ENCODE results near the gene ST7.

ST7 gene

GRCh38 chr7:116980354-116980753, 27.1 kb downstream of the ST7 start:
- no peak for DNase-seq

DNA sequence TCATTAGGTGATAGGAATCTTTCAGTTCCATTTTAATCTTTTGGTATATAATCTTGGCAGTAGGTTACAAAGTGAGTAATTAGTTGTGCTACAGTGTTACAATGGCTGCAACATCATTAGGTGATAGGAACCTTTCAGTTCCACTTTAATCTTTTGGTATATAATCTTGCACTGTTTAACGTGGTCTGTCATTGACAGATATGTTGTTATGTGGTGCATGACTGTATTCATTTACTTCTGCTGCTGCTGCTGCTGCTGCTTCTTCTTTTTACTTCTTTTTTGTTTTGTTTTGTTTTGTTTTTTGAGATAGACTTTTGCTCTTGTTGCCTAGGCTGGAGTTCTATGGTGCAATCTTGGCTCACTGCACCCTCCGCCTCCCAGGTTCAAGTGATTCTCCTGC, 28.6 kb downstream of the ST7 start:
- no peak for DNase-seq

DNA sequence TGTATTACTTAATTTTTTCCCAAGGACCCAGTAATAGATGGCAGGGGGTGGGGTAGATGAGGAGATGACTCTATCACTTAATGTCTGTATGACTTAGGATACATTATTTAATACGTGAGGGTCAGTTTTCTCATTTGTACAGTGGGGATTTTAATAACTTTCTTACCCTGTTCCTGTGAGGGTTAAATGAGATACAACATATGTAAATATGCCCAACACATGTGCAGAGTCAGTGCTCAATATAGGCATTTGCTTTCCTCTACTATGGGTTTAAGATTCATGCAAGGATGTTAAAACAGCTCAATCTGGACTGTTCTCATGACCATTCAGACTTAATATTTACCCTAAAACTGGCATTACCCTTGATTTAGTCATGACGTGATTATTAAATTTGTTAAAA, 31.2 kb downstream of the ST7 start:
- DNase-seq: no peak

GRCh38 chr7:116984917-116985316, 31.6 kb downstream of the ST7 start:
- no peak for DNase-seq

DNA sequence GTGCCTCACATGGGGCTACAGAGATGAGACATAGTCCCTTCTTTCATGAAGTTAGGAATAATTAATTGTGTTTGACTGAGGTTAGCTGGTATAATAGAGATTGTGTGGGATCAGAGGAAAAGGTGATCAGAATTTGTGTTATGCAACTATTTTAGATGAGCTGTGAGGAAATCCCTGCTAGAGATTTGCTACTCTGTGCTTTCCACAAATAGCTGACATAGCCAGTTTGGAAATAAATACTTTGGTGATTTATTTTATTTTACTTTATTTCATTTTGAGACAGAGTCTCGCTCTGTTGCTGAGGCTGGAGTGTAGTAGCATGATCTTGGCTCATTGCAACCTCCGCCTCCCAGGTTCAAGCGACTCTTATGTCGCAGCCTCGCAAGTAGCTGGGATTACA, 32.3 kb downstream of the ST7 start:
- DNase-seq: no peak

DNA sequence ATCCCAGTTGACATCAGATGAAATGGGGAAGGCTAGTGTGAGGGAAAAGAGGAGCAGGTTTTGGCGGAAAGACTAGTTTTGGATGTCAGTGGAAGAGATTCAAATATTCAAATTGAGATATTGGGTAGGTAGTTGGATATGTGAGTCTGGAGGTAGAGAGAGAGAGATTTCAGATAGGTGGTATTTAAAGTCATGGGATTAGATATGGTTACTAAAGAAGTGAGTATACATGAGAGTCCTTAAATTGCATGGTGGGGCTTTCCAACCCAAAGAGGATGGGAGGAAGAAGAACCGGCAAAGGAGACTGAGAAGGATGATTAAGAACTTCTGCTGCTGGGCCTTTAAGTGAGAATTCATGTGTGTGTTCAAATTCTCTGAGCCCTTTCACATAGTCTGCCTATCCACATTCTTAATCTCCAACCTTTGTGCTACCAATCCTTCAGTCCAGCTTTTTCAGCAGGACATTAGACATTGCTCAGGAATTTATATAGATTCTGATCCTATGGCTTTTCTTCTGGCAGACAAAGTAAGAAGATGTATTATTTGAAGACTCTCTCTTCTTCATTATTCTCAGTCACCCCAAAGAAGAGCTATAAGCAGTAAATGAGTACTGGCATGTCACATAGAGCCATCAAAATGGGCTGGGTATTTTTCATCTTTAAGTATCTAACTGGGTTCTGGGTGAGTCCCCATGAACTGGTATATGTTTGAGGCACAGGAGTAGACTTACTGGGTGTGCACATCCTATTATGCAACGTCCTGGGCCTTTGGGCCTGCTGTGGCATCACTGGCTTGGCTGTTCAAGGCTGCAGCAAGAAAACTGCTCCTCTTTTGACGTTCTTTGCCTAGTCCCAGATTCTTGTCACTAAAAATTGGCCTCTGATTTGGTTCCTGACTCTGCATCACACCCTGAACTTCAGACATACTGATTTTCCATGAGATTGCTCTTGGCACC, 33.6 kb downstream of the ST7 start:
- no peak for DNase-seq

GRCh38 chr7:116988363-116988989, 35.2 kb downstream of the ST7 start:
- no peak for DNase-seq

DNA sequence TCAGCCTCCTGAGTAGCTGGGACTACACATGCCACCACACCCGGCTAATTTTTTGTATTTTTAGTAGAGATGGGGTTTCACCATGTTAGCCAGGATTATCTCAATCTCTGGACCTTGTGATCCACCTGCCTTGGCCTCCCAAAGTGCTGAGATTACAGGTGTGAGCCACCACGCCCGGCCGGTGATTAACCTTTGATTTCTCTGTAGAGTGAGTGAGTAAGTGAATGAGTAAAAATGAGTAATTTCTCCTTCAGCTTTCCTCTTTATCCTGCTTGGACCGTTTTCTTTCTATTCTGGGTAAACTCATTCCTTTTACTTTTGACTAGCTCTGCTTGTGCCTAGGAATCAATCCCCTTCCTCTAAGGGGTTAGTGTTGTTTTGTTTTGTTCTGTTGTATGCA, 36.8 kb downstream of the ST7 start:
- DNase-seq: no peak

- DNase-seq: no peak
Measured at GRCh38 chr7:116991233-116991632, 37.9 kb downstream of the ST7 start.

- no peak for DNase-seq
Measured at GRCh38 chr7:116994611-116995010, 41.3 kb downstream of the ST7 start.

- DNase-seq: no peak
Measured at GRCh38 chr7:116997972-116998371, 44.7 kb downstream of the ST7 start.

DNA sequence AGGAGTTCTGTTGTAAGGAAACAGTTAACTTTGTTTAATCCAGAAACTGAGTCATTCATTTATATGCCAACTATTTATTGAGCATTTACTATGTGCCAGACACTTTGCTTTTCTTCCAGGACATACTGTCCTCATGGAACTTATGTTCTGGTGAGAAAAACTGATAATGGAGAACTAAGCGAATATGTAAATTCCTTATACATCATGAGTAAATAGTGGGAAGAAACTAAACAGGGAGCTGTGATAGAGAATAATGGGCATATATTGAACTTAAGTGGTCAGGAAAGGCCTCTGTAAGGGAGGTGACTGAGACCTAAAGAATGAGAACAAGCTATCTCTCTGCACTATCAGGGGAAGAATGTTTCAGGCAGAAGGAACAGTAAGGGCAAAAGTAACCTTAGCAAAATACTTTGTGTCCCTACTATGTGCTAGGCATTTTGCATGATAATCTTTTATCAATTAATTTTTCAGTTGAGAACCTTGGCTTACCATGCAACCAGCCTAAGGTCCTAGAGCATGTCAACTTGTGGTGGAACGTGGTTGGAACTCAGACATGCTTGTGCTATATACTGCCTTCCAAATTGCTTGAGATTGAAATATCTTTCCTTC, 45.4 kb downstream of the ST7 start:
- no peak for DNase-seq

DNA sequence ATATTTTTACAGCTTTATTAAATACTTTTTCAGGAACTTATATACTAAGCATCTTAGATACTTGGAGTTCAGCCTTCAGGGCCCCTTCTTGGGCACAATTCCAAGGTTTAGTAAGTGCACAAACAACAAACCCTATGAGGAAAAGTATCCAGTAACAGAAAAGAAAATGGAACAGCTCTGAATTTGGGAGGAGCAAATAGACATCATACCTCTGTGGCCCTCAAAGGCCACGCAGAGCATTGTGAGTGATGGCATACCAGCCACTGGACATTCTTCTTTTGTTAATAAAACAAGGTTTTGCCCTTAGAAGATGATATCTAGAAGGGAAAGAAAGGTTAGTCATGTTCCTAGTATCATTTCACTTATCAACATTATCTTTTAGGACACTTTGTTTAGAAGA, 46.0 kb downstream of the ST7 start:
- DNase-seq: no peak

- DNase-seq: no peak
Measured at GRCh38 chr7:117001283-117001682, 48.0 kb downstream of the ST7 start.

DNA sequence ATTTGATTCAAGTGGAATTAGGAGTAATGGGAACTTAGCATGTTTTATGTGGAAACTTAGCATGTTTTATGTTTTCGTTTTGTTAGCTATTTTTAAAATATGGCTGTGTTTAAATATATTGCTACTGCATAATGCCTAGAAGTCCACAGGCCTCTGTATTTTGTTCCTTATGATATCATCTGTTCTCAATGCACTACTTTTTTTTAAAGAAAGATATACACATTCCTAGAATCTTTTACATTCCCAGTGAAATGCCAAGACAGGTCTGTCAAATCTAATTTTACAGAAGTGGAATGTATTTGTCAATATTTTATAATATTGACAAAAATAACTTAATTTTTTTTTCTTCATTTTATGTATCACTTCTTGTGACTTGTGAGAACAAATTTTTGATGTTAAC, 51.6 kb downstream of the ST7 start:
- DNase-seq: no peak

DNA sequence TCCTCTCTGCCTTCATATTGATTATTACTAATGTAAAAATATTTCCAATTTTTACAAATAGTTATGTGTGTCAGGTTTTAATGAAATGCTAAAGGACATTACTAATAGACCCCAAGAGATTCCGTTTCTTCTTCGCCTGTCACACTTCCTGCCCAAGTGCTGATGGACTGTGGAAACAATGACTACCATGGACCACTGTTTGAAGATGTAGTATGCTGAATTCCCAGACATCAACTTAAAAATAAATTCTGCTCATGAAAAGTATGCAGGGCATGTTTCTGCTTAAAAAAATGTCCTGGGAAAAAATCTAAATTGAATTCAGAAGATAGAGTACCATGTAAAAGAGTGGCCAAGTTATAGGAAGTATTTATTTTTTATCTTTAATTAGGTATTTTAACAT, 52.1 kb downstream of the ST7 start:
- DNase-seq: no peak

GRCh38 chr7:117006907-117007684, 53.8 kb downstream of the ST7 start:
- no peak for DNase-seq

- DNase-seq: no peak
Measured at GRCh38 chr7:117008118-117008885, 55.0 kb downstream of the ST7 start.

DNA sequence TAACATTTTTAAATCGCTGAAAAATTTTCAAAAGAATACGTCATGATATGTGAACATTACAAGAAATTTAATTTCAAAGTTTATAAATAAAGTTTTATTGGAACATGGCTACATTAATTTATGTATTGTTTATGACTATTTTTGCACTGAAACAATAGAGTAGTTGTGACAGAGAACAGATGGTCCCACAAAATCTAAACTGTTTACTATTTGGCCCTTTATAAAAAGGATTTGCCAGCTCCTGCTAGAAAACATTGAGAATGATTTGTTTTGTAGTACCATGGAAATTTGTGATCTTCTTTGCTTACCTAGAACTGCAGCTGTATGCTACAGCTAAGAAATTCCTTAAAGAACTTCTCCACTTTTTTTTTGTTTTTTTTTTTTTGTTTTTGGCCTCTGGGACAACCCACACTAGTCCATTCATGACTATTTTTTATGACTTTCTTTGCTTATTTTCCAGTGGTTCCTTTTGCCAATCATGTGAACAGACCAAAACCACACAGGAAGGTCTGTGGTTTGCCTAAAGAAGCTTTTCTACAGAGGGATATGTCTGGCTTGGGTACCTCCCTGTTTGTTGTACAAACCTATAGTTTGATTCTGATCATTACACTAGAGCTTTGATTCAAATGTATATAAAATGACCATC, 55.7 kb downstream of the ST7 start:
- peak; percentile 6 for DNase-seq

DNA sequence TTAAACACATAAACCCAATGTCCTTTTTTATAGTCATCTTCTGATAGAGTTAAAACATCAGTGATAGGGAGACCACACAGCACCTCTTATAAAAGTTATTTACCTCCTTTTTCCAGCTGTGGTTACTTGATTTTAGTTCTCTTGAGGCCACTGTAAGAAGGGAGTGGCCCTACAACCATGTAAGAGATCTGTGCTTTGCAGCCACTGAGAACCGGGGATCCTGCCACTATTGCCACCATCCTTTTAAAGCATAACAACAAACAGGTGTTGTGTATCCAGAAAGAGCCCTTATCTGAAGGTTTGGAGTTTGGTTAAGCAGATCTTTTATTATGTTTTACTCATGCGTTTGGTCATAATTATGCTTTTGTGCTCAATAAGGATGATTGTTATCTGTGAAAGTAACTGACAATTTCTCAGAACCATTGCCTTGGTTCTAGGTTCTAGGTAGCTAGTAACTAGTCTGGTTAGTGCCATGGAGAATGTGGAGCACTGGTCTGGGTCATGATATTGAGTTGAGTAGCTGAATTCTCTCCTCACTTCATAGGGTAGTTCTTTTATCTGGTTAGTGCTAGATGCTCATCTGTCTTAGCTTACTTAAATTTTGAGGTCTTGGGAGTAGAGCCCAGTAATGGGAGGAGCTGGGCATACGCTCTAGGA, 56.5 kb downstream of the ST7 start:
- no peak for DNase-seq

GRCh38 chr7:117010375-117011133, 57.3 kb downstream of the ST7 start:
- no peak for DNase-seq

All from activated gamma-delta T cell treated with Interleukin-2 at 50 U/mL for 16 hours (primary cell).